ENCODE results near the gene LRP3. TPM values are rescaled to one million over a fixed set of nuclear protein-coding genes. Genes with fewer than 3 reads are reported as not detected.
"Not testable (repeated sequence)": the region's sequence is repeated elsewhere in the genome, so short reads cannot be mapped to it uniquely, and the experiment has no call there.

LRP3 gene
- total and polyA plus RNA-seq, 2 donors (not counting 1 experiment from before 2014, with no cell fraction given) = 0.10 TPM; not detected in 1

GRCh38 chr19:33208904-33209849 is 15.0 kb downstream of the LRP3 start:
- Mint-ChIP-seq H3K27me3 (no peaks in the 10 kb centered on the region), H3K27ac (no peak overlapping the region), H3K4me1 (no peaks in the 10 kb centered on the region), H3K4me3 (no peak overlapping the region), H3K9me3 (ENCODE audit: insufficient read depth) (no peaks in the 10 kb centered on the region)
- intact Hi-C loops (cut with micrococcal nuclease) = no loop called here
- Histone ChIP-seq H4K20me1 (ENCODE audit: control insufficient read depth, insufficient read depth, low read length, poor library complexity, severe bottlenecking) (no peaks in the 10 kb centered on the region), H3K4me3 (ENCODE audit: control extremely low read depth in 1 of 5, extremely low read depth in 1 of 5, insufficient read depth in 1 of 5, low read depth in 2 of 5, low read length in 4 of 5) (no peak overlapping the region), H3K9me3 (ENCODE audit: control extremely low read depth in 1 of 3, control insufficient read depth in 2 of 3, insufficient read depth in 1 of 3, low read length in 2 of 3) (no peaks in the 10 kb centered on the region), H3K4me1 (ENCODE audit: control insufficient read depth in 2 of 2, insufficient read depth in 2 of 2, low read length in 2 of 2) (no peaks in the 10 kb centered on the region), H3K79me2 (ENCODE audit: control insufficient read depth, insufficient read depth, low read length) (no peaks in the 10 kb centered on the region), H3K27me3 (replicated peaks in 1 of 4; ENCODE audit: control extremely low read depth in 1 of 4, control insufficient read depth in 3 of 4, insufficient read depth in 4 of 4, low read length in 3 of 4) (no peaks in the 10 kb centered on the region), H3K36me3 (replicated peaks in 1 of 2; ENCODE audit: control extremely low read depth in 1 of 2, control insufficient read depth in 1 of 2, extremely low read depth in 1 of 2, insufficient read depth in 2 of 2, low read length in 1 of 2) (no peaks in the 10 kb centered on the region), H3K9ac (ENCODE audit: low read length) (no peak overlapping the region), H2AFZ (ENCODE audit: insufficient read depth, low read depth, low read length, poor library complexity, severe bottlenecking) (no peak overlapping the region), H3K4me2 (replicated peaks; ENCODE audit: low read depth, low read length, poor library complexity, severe bottlenecking) (no peak overlapping the region), H3K27ac (ENCODE audit: low read length in 2 of 2) (no peak overlapping the region)
- DNase-seq (no peak), ATAC-seq (ENCODE audit: low read depth) (no peak)
- WGBS (ENCODE audit: insufficient coverage) = 91% methylated on average over 15 of the region's 24 CpGs
- ChIA-PET POLR2A (no interaction called here), CTCF (interaction anchor here (1.1 kb wide), 1 partner anchor 65 kb away, joined by 3 read pairs; no protein-coding TSS in a partner anchor)
- no peak for TF ChIP-seq EZH2 (IDR thresholded peaks at IDR 0.05; ENCODE audit: borderline replicate concordance, insufficient read depth, low read depth, low read length, poor library complexity, severe bottlenecking)
- TF ChIP-seq CTCF (IDR thresholded peaks at IDR 0.05) = no peak

GRCh38 chr19:33209850-33210230 is 15.7 kb downstream of the LRP3 start:
- POLR2A ChIA-PET; H3K9ac ChIP-seq (ENCODE audit: low read length); H3K27me3 Mint-ChIP-seq; H3K4me1 ChIP-seq (ENCODE audit: control insufficient read depth in 2 of 2, insufficient read depth in 2 of 2, low read length in 2 of 2); H3K4me2 ChIP-seq (replicated peaks; ENCODE audit: low read depth, low read length, poor library complexity, severe bottlenecking); H3K4me3 Mint-ChIP-seq; H3K9me3 ChIP-seq (ENCODE audit: control extremely low read depth in 1 of 3, control insufficient read depth in 2 of 3, insufficient read depth in 1 of 3, low read length in 2 of 3); H3K27ac Mint-ChIP-seq; H4K20me1 ChIP-seq (ENCODE audit: control insufficient read depth, insufficient read depth, low read length, poor library complexity, severe bottlenecking); H3K27me3 ChIP-seq (replicated peaks in 1 of 4; ENCODE audit: control extremely low read depth in 1 of 4, control insufficient read depth in 3 of 4, insufficient read depth in 4 of 4, low read length in 3 of 4); CTCF ChIA-PET; H3K27ac ChIP-seq (ENCODE audit: low read length in 2 of 2); H3K4me1 Mint-ChIP-seq; H3K9me3 Mint-ChIP-seq (ENCODE audit: insufficient read depth); H3K4me3 ChIP-seq (ENCODE audit: control extremely low read depth in 1 of 5, extremely low read depth in 1 of 5, insufficient read depth in 1 of 5, low read depth in 2 of 5, low read length in 4 of 5); H2AFZ ChIP-seq (ENCODE audit: insufficient read depth, low read depth, low read length, poor library complexity, severe bottlenecking); DNase-seq; intact Hi-C loops (cut with micrococcal nuclease); H3K36me3 ChIP-seq (replicated peaks in 1 of 2; ENCODE audit: control extremely low read depth in 1 of 2, control insufficient read depth in 1 of 2, extremely low read depth in 1 of 2, insufficient read depth in 2 of 2, low read length in 1 of 2); H3K79me2 ChIP-seq (ENCODE audit: control insufficient read depth, insufficient read depth, low read length); ATAC-seq (ENCODE audit: low read depth): not testable (repeated sequence)
- 95% methylated on average over 7 of the region's 7 CpGs for WGBS (ENCODE audit: insufficient coverage)

Measured in B cell (primary cell).